Mesendoderm (in vitro differentiated cells): Measurements from ENCODE around the gene TRIM9.

Experiments used
- DNase-seq: peaks from one replicate; pipeline ENCODE4 v3.0.0; 2013
- H2AK5ac ChIP-seq: 2 replicates; pipeline ENCODE4 v1.6.1; 2013; ENCODE audit warnings: low read length, inconsistent platforms
- H2BK120ac ChIP-seq: 2 replicates; pipeline ENCODE4 v1.6.1; 2013; ENCODE audit warnings: low read depth, mild to moderate bottlenecking, low read length, moderate library complexity, mixed read lengths
- H2BK15ac ChIP-seq: replicated peaks from 2 replicates; pipeline ENCODE4 v1.6.1; 2013; ENCODE audit warnings: low read depth, mild to moderate bottlenecking, moderate library complexity
- H2BK5ac ChIP-seq: 2 replicates; pipeline ENCODE4 v1.6.1; 2013; ENCODE audit warnings: low read length, inconsistent platforms
- H3K18ac ChIP-seq: 2 replicates; pipeline ENCODE4 v1.6.1; 2013; ENCODE audit warnings: mild to moderate bottlenecking, low read length, mixed read lengths
- H3K23ac ChIP-seq: one replicate; pipeline ENCODE4 v1.6.1; 2013; ENCODE audit warnings: low read length
- H3K27ac ChIP-seq: 2 replicates; pipeline ENCODE4 v1.5.1; 2013; ENCODE audit warnings: low read depth, mild to moderate bottlenecking, inconsistent platforms, low read length, moderate library complexity
- H3K27me3 ChIP-seq: 2 replicates; pipeline ENCODE4 v1.6.1; 2013; ENCODE audit warnings: low read length, control low read depth, mild to moderate bottlenecking, inconsistent platforms; ENCODE audit not compliant: insufficient read depth, poor library complexity
- H3K36me3 ChIP-seq: 2 replicates; pipeline ENCODE4 v1.6.1; 2013; ENCODE audit warnings: low read length, inconsistent platforms; ENCODE audit not compliant: control insufficient read depth, insufficient read depth
- H3K4ac ChIP-seq: one replicate; pipeline ENCODE4 v1.6.1; 2013; ENCODE audit warnings: low read depth, mild to moderate bottlenecking, low read length, moderate library complexity
- H3K4me1 ChIP-seq: 2 replicates; pipeline ENCODE4 v1.6.1; 2013; ENCODE audit warnings: low read depth, low read length, inconsistent platforms; ENCODE audit not compliant: control insufficient read depth
- H3K4me2 ChIP-seq: 2 replicates; pipeline ENCODE4 v1.6.1; 2013; ENCODE audit warnings: low read length
- H3K4me3 ChIP-seq: 2 replicates; pipeline ENCODE4 v1.5.1; 2013; ENCODE audit warnings: mild to moderate bottlenecking, low read length
- H3K56ac ChIP-seq: one replicate; pipeline ENCODE4 v1.6.1; 2013; ENCODE audit warnings: low read length
- H3K79me1 ChIP-seq: 2 replicates; pipeline ENCODE4 v1.6.1; 2013; ENCODE audit warnings: low read length, inconsistent platforms
- H3K79me2 ChIP-seq: 2 replicates; pipeline ENCODE4 v1.6.1; 2013; ENCODE audit warnings: mild to moderate bottlenecking, low read length; ENCODE audit not compliant: control insufficient read depth, insufficient read depth
- H3K9ac ChIP-seq: 2 replicates; pipeline ENCODE4 v1.6.1; 2013; ENCODE audit warnings: low read length, inconsistent platforms
- H4K5ac ChIP-seq: one replicate; pipeline ENCODE4 v1.6.1; 2013; ENCODE audit warnings: low read length
- H4K8ac ChIP-seq: one replicate; pipeline ENCODE4 v1.6.1; 2013; ENCODE audit warnings: low read depth, mild to moderate bottlenecking, control low read depth, low read length, moderate library complexity
- WGBS: extraction: QIAGEN DNeasy Blood & Tissue Kit; methylation state at CpG from one replicate; pipeline ENCODE4 v1.1.7; 2013; ENCODE audit warnings: low lambda C conversion rate, missing lambda C conversion rate; ENCODE audit not compliant: insufficient coverage; ENCODE audit errors: extremely low coverage; 5-methylcytosine and 5-hydroxymethylcytosine counted together

TRIM9 gene

DNA sequence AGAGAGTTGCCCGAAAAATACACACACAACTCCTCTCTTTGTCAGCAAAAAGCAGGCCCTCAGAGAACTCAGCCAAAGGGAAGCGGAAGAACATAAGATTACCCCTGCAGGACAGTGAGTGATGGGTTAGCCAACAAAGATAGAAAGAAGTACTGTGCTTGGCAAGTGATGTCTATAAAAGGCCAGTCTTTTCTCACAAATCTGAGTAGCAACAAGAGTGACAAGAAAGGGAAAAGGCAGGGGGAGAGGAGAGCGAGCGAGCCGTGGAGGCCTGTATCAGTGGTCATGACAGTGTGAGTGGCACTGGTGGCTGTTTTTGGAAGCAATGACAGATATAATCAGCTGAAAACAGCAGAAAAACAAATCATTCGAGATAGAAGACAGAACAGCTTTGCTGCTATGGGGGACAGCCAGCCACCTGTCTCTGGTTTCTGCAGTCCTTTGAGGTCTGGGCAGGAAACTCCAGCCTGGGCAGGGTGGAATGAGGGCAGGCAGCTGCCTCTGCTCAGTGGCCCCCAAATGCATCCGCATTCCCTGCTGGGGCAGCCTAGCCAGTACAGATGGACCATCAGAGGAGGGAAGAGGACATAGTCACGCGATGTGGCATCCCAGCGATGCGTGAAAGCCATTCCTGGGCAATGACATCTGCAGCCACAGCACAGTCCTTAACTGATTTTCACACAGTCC is 74.7 kb downstream of the TRIM9 start:
- no peak overlapping the region for H3K4me3 ChIP-seq
- H3K4me1 ChIP-seq: no peaks in the 10 kb centered on the region
- H3K36me3 ChIP-seq: no peaks in the 10 kb centered on the region
- no CpG with 5 or more reads among the region's 11 CpGs for WGBS
- H3K23ac ChIP-seq: no peak overlapping the region
- no peak overlapping the region for H3K56ac ChIP-seq
- no peak overlapping the region for H3K18ac ChIP-seq
- H4K8ac ChIP-seq: no peak overlapping the region
- no peak overlapping the region for H2BK5ac ChIP-seq
- no peak overlapping the region for H3K4me2 ChIP-seq
- no peaks in the 10 kb centered on the region for H3K79me2 ChIP-seq
- H3K79me1 ChIP-seq: no peaks in the 10 kb centered on the region
- H2BK120ac ChIP-seq: no peak overlapping the region
- peak; percentile 45 for DNase-seq
- no peak overlapping the region for H2AK5ac ChIP-seq
- no peaks in the 10 kb centered on the region for H3K27me3 ChIP-seq
- no peak overlapping the region for H2BK15ac ChIP-seq
- no peak overlapping the region for H3K27ac ChIP-seq
- no peak overlapping the region for H3K4ac ChIP-seq
- no peak overlapping the region for H3K9ac ChIP-seq
- H4K5ac ChIP-seq: no peak overlapping the region

DNA sequence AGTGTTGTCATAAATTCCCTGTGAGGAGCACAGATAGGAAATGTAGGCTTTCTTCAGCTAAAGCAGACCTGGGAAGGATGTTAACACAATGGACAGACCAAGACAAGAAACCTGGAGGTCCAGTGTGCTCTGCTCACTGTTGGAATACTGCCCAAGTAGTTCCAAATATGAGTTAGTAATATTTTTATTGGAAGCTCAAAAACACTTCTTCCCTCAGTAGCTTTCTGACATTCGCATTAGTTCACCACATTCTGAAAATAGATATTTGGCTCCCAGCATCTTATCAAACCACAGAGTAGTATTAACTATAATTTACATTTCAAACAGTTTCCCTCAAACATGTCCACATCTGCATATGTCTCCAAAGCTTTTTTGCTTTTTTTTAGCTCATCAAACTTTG is 75.8 kb downstream of the TRIM9 start:
- no peak overlapping the region for H3K23ac ChIP-seq
- no peak overlapping the region for H2BK5ac ChIP-seq
- H3K9ac ChIP-seq: no peak overlapping the region
- H3K36me3 ChIP-seq: no peaks in the 10 kb centered on the region
- H3K4me3 ChIP-seq: no peak overlapping the region
- no peak overlapping the region for H3K27ac ChIP-seq
- no CpG with 5 or more reads among the region's 1 CpG for WGBS
- DNase-seq: no peak
- H3K27me3 ChIP-seq: no peaks in the 10 kb centered on the region
- H4K8ac ChIP-seq: no peak overlapping the region
- no peaks in the 10 kb centered on the region for H3K4me1 ChIP-seq
- H2BK15ac ChIP-seq: no peak overlapping the region
- no peak overlapping the region for H4K5ac ChIP-seq
- no peaks in the 10 kb centered on the region for H3K79me2 ChIP-seq
- no peak overlapping the region for H3K4ac ChIP-seq
- no peak overlapping the region for H3K56ac ChIP-seq
- H3K4me2 ChIP-seq: no peak overlapping the region
- H2BK120ac ChIP-seq: no peak overlapping the region
- no peaks in the 10 kb centered on the region for H3K79me1 ChIP-seq
- no peak overlapping the region for H3K18ac ChIP-seq
- no peak overlapping the region for H2AK5ac ChIP-seq

DNA sequence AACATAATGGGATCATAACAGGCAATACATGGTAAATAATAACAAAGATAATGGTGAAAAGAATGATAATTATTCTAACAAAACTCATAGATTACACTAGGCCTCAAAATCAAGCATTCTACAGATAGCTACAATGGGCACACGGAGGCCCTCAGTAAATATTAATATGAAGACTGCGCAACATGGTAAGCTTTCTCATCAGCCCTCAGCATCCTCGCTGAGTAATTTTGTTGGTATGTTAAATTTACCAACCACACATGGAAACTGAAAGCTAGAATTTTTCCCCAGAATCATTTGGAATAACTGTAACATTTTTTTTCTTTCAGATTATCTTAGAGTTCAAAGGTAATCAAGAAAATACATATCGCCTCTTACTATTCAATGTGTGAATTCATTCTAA is 76.4 kb downstream of the TRIM9 start:
- Histone ChIP-seq H3K56ac (no peak overlapping the region), H4K5ac (no peak overlapping the region), H3K27ac (no peak overlapping the region), H3K23ac (no peak overlapping the region), H3K18ac (no peak overlapping the region), H3K36me3 (no peaks in the 10 kb centered on the region), H2AK5ac (no peak overlapping the region), H2BK15ac (no peak overlapping the region), H2BK5ac (no peak overlapping the region), H3K79me2 (no peaks in the 10 kb centered on the region), H3K79me1 (no peaks in the 10 kb centered on the region), H2BK120ac (no peak overlapping the region), H3K9ac (no peak overlapping the region), H3K4me3 (no peak overlapping the region), H3K4me1 (no peaks in the 10 kb centered on the region), H4K8ac (no peak overlapping the region), H3K27me3 (no peaks in the 10 kb centered on the region), H3K4ac (no peak overlapping the region), H3K4me2 (no peak overlapping the region)
- WGBS: no CpG with 5 or more reads among the region's 4 CpGs
- DNase-seq: no peak

DNA sequence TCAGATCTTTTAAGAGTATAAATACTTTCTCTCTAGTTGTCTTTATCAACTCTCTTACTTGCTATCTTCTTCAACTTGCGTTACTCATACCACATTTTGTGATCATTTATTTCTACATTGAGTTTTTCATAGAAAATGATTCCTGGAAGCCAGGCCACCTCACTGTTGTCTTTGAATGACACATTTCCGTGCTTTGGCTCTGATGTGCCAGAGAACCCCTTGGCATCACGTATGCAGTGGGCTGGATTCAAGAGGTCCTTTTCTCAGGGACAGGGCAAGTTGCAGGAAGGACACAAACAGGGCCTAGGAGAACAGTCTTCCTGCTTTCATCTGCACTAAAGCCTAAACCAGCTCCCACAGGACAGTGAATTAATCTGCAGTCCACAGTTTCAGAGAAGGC is 80.3 kb downstream of the TRIM9 start:
- no peak overlapping the region for H3K27ac ChIP-seq
- no peak overlapping the region for H3K9ac ChIP-seq
- H2BK15ac ChIP-seq: no peak overlapping the region
- no peak overlapping the region for H2AK5ac ChIP-seq
- H3K4me1 ChIP-seq: no peaks in the 10 kb centered on the region
- no peaks in the 10 kb centered on the region for H3K79me2 ChIP-seq
- no peaks in the 10 kb centered on the region for H3K79me1 ChIP-seq
- H4K8ac ChIP-seq: no peak overlapping the region
- H3K23ac ChIP-seq: no peak overlapping the region
- no CpG with 5 or more reads among the region's 3 CpGs for WGBS
- no peaks in the 10 kb centered on the region for H3K27me3 ChIP-seq
- H3K4me3 ChIP-seq: no peak overlapping the region
- no peak overlapping the region for H3K4ac ChIP-seq
- no peak overlapping the region for H3K18ac ChIP-seq
- H3K56ac ChIP-seq: no peak overlapping the region
- no peak overlapping the region for H4K5ac ChIP-seq
- DNase-seq: no peak
- H3K4me2 ChIP-seq: no peak overlapping the region
- no peak overlapping the region for H2BK5ac ChIP-seq
- no peaks in the 10 kb centered on the region for H3K36me3 ChIP-seq
- H2BK120ac ChIP-seq: no peak overlapping the region

DNA sequence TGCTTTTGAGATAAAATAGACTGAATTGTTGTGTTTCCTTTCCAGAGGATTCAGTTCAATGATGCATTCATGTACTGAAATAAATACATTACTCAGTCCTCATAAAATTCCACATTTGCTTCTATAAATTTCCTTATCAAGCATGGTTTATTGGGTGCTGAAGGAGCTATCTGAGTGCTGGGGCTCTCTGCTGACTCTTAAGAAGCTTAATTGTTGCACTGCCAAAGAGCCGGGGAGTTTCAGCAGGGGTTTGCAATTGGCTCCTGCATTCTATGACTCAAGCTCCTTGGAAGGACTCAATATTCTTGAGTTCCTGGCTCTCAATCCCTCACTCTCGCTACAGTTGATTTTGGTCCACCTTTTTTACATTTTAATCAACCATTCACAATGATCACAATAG is 80.8 kb downstream of the TRIM9 start:
- Histone ChIP-seq H3K23ac (no peak overlapping the region), H3K36me3 (no peaks in the 10 kb centered on the region), H2BK5ac (no peak overlapping the region), H3K79me2 (no peaks in the 10 kb centered on the region), H3K4me2 (no peak overlapping the region), H3K18ac (no peak overlapping the region), H4K5ac (no peak overlapping the region), H3K27ac (no peak overlapping the region), H3K4me3 (no peak overlapping the region), H3K56ac (no peak overlapping the region), H2BK120ac (no peak overlapping the region), H2BK15ac (no peak overlapping the region), H3K4ac (no peak overlapping the region), H3K9ac (no peak overlapping the region), H3K79me1 (no peaks in the 10 kb centered on the region), H4K8ac (no peak overlapping the region), H3K4me1 (no peaks in the 10 kb centered on the region), H3K27me3 (no peaks in the 10 kb centered on the region), H2AK5ac (no peak overlapping the region)
- no CpG with 5 or more reads among the region's 2 CpGs for WGBS
- DNase-seq: no peak

DNA sequence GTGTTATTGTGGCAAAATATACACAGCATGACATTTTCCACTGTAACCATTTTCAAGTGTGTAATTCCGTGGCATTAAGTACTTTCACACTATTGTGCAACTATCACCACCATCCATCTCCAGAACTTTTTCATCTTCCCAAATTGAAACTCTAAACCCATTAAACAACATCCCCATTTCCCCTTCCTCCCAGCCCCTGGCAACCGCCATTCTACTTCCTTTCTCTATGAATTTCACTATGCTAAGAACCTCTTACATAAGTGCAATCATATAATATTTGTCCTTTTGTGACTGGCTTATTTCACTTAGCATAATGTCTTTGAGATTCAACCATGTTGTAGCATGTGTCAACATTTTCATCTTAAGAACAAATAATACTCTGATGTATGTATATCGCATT is 82.8 kb downstream of the TRIM9 start:
- no CpG with 5 or more reads among the region's 3 CpGs for WGBS
- no peak overlapping the region for H3K27ac ChIP-seq

More for the DNA sequence above, 82.8 kb downstream of the TRIM9 start:
- no peaks in the 10 kb centered on the region for H3K36me3 ChIP-seq
- H3K56ac ChIP-seq: no peak overlapping the region
- no peak overlapping the region for H2BK15ac ChIP-seq
- no peak for DNase-seq
- no peak overlapping the region for H3K9ac ChIP-seq
- no peak overlapping the region for H3K18ac ChIP-seq
- H2BK5ac ChIP-seq: no peak overlapping the region
- no peaks in the 10 kb centered on the region for H3K79me1 ChIP-seq
- no peak overlapping the region for H3K23ac ChIP-seq
- H2AK5ac ChIP-seq: no peak overlapping the region
- no peaks in the 10 kb centered on the region for H3K79me2 ChIP-seq
- H4K5ac ChIP-seq: no peak overlapping the region
- no peak overlapping the region for H3K4ac ChIP-seq
- H3K4me1 ChIP-seq: no peaks in the 10 kb centered on the region
- H4K8ac ChIP-seq: no peak overlapping the region
- no peak overlapping the region for H3K4me3 ChIP-seq
- no peaks in the 10 kb centered on the region for H3K27me3 ChIP-seq
- H2BK120ac ChIP-seq: no peak overlapping the region
- no peak overlapping the region for H3K4me2 ChIP-seq
